NCI-H2196 (cell line): ENCODE results near the gene MEF2C.

Experiments
- DNase-seq: peaks from one replicate; lab custom pipeline; 2025; ENCODE audit not compliant: unreplicated experiment; lab: John Stamatoyannopoulos, UW

Gene MEF2C

DNA sequence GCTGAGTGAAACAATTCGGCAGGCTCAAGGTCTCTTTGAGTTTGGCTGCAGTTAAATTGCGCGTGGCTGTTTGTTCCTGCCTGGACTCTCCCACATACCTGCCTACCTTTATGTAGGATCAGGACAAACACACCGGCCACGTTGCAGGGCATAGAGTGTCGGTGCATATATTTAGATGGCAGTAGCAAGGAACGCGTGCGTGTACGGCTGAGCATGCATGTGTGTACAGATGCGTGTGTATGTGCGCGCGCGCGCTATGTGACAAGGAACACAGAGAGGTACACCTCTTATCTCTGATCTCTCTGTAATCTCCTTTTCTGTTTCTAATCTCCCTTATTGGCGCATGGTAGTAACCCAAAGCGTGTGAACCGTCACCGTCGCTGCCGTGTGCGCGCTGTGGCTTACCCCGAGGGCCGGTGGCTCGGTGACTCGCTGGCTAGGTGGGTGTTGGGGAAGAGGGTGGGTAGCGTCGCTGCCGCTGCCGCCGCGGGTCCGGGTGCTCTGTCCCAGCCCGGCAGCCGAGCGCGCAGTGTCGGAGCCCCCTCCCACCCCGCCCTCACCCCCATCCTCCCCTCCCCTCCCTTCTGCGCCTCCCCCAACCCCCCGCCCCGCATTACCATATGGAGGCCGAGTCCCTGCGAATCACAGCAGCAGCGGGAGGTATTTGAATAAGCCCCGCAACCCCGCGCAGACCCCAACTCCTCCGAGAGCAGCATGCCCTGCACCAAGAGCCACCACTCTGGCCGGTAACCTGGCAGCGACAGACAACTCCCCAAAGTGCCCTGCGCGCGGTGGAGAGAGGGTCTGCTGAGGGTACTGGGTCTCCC, 204.8 kb downstream of the MEF2C start:
- DNase-seq = no peak

- DNase-seq = no peak
These were observed 205.5 kb downstream of the MEF2C start for GRCh38 chr5:88677376-88677895.

DNA sequence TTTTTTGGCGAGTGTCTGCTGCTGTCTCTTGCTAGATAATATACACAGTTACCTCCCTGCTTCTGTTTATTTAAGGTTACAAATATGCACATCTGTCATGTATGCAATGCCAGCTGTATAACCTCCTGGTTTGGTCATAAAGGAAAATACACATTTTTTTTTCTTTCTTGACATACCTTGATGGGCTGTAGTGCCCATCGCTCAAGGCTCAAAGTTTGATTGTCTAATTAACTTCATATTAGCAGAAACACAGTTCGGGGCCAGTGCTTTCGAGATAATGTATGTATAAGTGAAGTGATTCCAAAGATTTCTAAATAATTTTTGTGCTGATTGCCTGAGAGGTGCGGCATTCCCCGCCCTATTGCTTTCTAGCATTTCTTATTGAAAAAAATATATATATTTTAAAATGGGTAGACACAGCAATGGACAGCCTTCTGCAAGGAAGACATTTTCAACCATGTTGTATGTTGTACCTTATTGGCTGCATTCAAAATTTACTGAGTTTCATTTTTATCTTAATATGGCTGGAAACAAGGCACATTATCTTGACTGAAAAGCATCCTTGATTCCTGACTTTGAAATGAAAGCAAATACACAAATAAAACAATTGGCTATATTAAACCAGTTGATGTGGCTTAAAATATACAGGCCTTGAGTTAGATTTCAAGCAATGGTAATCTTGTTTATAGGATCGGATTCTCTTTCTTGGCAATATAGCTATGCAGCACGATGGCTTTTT, 206.2 kb downstream of the MEF2C start:
- DNase-seq = no peak

DNA sequence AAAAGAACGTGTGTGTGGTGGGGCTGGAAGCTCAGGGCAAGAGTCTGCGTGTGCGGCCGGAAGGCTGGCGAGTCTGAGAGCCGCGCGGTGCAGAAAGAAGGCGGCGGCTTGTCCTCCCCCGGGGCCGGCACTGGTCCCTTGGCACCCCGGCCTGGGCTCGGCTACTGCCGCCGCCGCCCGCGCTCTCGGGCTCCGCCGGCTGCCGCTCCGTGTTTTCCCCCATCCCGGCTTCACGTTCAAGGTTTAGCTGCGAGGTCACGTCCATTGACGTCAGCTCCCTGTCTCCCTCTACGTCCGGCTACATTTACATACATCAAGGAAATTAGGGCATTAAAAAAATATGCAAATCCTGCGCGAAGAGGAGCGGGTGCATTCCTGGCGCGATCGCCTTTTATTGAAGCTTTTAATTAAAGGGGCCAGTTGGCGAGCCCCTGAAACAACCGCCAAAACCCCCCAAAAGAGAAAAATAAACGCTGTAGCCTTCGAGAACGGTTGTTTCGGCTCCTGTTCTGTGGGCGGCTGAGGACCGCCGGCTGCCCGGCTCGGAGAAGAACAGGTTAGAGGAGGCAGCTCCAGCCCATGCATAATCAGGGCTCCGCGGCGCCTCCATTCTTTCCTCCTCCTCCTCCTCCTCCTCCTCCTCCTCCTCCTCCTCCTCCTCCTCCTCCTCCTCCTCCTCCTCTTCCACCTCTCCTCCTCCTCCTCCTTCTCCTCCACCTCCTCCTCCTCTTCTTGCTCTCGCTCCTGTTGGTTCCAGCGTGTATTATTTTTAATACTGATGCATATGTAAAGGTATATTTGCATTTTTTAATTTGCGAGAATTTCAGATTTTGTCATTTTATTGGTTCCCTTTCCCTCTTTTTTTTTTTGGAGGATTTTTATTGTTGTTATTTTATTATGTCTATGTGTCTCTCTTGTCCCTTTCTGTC, 207.0 kb downstream of the MEF2C start:
- no peak for DNase-seq

DNA sequence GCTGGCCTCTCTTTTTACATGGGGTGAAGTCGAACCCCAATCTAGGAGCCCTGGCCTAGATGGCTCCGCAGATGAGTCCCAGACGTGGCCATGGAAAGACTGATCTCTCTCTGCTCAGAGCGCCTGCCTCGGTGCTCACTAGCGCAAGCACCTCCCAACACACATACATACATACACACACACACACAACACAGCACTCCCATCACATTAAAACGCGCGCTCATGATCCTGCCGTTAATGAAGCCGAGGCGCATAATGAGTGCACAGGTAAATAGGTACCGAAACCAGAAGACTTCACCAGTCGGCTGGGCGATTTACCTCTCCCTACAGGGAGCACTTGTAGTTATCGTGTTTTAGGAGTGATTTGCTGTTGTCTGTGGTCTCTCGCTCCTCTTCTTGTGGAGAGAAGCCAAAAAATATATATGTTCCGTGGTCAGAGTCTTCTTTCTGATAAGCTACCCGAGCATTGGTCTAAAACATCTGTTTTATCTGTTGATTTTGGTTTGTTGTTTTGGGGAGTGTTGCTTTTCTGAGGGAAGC, 207.7 kb downstream of the MEF2C start:
- DNase-seq = no peak

- DNase-seq = no peak
These were observed 208.4 kb downstream of the MEF2C start for GRCh38 chr5:88674356-88675167.

- DNase-seq = no peak
These were observed 209.5 kb downstream of the MEF2C start for GRCh38 chr5:88673253-88674105.

GRCh38 chr5:88672644-88673252, 210.2 kb downstream of the MEF2C start:
- no peak for DNase-seq

DNA sequence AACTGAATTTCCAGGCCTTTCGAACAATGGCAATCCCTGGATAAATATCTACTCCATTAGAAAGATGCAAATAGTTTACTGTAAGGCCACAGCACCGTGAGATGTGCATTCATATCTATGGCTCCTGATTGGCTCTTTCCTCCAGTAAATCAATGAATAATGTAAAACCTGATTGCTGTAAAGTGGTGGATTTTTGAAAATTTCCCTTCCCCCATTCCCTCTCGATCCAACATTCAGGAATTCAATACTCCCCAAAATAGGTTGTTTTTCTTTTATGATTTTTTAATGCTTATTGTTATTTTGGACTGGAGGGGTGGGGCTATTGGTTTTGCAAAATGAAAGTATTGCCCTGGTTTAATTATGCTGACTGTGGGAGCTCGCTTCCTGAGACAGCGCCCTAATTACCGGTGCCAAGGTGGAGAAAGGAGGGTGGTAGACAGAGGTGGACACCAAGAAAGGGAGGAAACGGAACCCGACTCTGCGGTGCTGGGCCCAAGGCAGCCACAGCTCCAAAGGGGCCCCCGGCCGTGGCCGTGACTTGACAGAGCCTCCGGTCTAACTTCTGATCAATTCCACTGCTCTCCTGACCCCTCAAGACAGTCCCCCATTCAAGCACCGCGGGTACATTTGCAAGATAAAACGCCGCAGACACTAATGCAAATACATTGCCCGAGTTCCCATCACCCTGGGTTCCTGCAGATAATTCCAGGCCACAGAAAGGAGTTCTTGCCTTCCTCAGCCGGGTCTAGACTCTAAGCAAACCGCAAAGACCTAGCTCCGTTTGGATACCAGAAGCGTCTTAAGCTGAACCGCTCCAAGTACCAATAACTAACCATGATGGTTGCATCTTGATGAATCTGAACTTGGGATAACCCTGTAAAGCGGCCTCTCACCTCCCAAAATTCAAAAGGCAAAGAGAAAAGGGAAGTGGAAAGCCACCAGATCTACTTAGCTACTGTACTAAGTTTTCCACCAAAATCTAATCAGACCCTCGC, 211.2 kb downstream of the MEF2C start:
- no peak for DNase-seq

GRCh38 chr5:88671106-88671504, 211.9 kb downstream of the MEF2C start:
- DNase-seq = no peak

- DNase-seq = no peak
These were observed 212.5 kb downstream of the MEF2C start for GRCh38 chr5:88670461-88670860.

GRCh38 chr5:88669371-88670050, 213.5 kb downstream of the MEF2C start:
- no peak for DNase-seq

DNA sequence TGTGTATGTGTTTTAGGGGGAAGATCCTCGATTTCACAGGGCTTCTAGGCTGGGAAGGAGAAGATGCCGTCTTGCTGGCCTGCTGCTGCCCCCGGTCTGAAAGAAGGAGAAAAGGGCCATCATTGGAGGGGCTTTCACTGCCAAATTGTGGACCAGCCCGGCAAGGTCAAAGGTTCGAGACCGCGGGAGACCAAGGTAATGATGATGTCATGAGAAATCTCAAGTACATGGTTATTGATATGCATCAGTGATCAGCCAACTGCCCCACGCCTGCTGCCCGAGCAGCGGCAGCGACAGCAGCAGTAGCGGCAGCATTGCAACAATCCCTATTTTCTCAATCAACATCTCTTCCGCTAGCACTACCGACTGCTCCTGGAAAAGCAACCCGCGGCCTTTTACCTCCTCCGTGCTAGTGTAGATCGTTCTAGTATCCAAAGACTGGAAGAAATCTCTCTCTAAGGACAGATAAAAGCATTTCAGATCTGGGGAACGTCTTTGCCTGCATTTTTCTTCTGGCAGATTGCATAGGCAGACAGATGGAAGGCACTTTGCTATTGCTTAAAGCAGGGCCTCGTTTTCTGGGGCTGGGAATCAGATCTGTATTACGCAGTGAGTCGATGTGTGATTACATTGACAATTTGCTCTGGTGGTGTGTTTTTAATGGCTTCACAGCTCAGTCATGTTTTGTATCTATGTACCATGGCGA, 215.3 kb downstream of the MEF2C start:
- no peak for DNase-seq
